Chondrocyte (in vitro differentiated cells): ENCODE results near the gene SLC25A13. TPM values are rescaled to one million over a fixed set of nuclear protein-coding genes. Genes with fewer than 3 reads are reported as not detected.
"Not testable (repeated sequence)": the region's sequence is repeated elsewhere in the genome, so short reads cannot be mapped to it uniquely, and the experiment has no call there.

Source experiments
- DNase-seq: peaks from one replicate; pipeline ENCODE4 v3.0.0; 2021; ENCODE audit warnings: mixed read lengths, low spot score
- H3K27ac Mint-ChIP-seq: one replicate; pipeline ENCODE4 v1.8.0; 2021; ENCODE audit warnings: mild to moderate bottlenecking, moderate library complexity, mixed read lengths; ENCODE audit not compliant: unreplicated experiment
- H3K27me3 Mint-ChIP-seq: 2 replicates; pipeline ENCODE4 v1.8.0; 2021; ENCODE audit warnings: low read depth, mixed read lengths
- H3K36me3 Mint-ChIP-seq: 2 replicates; pipeline ENCODE4 v1.8.0; 2021; ENCODE audit warnings: low read depth, mixed read lengths
- H3K4me1 Mint-ChIP-seq: 2 replicates; pipeline ENCODE4 v1.8.0; 2021; ENCODE audit warnings: low read depth, mild to moderate bottlenecking, mixed read lengths
- H3K4me3 Mint-ChIP-seq: one replicate; pipeline ENCODE4 v1.8.0; 2021; ENCODE audit warnings: mild to moderate bottlenecking, moderate library complexity, mixed read lengths; ENCODE audit not compliant: unreplicated experiment
- H3K9me3 Mint-ChIP-seq: 2 replicates; pipeline ENCODE4 v1.8.0; 2021; ENCODE audit warnings: low read depth, mixed read lengths
- long read RNA-seq: library from polyadenylated mRNA; stranded (forward); transcript quantifications from one replicate; pipeline ENCODE4 v2.0.0, GENCODE V29; 2021
- total RNA-seq: library from RNA; stranded (reverse); gene quantifications from 3 replicates; pipeline ENCODE4 v1.2.1, GENCODE V29; 2021
- TF ChIP-seq, protein P1 (sequence below): fragments of 200-600 bp; sonication (generic); IDR thresholded peaks from 2 replicates; pipeline ENCODE4 v1.5.0; 2021; ENCODE audit warnings: antibody characterized with exemption, mild to moderate bottlenecking, moderate library complexity

SLC25A13 gene
- 25.6 to 33.8 TPM (median 26.6 TPM) in 3 replicates for total RNA-seq
- long read RNA-seq, transcript SLC25A13-201 (18 exons, 3,136 nt): major isoform, 14 of 21 reads
- long read RNA-seq, partial matches to known transcripts: 1 of 21 reads
- long read RNA-seq, other reads (novel, unspliced or antisense): 6 of 21 reads

DNA sequence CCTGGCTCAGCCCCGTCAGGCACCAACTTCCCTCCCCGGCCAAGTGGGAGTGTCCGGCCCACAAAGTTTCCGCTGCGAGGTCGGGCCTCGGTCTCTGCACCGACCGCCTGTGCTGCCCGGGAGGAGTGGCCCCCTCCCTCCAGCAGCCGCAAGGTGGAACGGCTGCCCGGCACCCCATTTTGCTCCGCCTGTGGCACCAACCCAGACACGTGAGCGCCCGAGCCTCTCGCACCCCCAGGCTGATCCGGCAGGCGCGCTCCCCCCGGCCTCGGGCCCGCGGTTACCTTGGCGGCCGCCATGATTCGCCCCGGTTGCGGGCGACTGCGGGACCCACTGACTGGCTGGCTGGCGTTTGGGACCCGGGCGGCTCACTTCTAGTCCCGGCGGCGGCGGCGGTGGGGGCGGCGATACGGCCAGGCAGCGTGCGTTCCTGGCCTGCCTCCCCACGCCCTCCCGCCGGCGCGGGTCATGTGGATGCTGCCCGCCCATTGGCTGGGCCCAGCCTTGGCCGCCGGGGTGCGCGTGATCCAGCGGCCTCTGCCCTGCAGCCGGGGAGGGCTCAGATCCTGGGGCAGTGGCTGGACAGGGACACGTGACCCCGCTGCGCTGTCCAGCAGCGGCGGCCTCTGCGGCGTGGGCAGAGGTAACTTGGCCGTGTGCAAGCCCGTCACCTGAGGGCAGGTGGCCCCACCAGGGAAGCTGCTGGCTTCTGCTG is at the start of gene SLC25A13:
Gene SLC25A13, minus strand, starts transcription at position 441 of the 715 bp plus-strand sequence. Its CDS starts 142 bp downstream, at position 299.
- no peaks in the 10 kb centered on the region for H3K36me3 Mint-ChIP-seq
- peak; percentile 94 for DNase-seq
- peak within 1 kb of the TSS; percentile 93 for H3K4me3 Mint-ChIP-seq
- TF ChIP-seq, protein P1, sequence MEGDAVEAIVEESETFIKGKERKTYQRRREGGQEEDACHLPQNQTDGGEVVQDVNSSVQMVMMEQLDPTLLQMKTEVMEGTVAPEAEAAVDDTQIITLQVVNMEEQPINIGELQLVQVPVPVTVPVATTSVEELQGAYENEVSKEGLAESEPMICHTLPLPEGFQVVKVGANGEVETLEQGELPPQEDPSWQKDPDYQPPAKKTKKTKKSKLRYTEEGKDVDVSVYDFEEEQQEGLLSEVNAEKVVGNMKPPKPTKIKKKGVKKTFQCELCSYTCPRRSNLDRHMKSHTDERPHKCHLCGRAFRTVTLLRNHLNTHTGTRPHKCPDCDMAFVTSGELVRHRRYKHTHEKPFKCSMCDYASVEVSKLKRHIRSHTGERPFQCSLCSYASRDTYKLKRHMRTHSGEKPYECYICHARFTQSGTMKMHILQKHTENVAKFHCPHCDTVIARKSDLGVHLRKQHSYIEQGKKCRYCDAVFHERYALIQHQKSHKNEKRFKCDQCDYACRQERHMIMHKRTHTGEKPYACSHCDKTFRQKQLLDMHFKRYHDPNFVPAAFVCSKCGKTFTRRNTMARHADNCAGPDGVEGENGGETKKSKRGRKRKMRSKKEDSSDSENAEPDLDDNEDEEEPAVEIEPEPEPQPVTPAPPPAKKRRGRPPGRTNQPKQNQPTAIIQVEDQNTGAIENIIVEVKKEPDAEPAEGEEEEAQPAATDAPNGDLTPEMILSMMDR: no peak
- H3K27ac Mint-ChIP-seq: peak within 1 kb of the TSS; percentile 96
- H3K27me3 Mint-ChIP-seq: no peaks in the 10 kb centered on the region
- H3K9me3 Mint-ChIP-seq: peaks cover under 1% of the 10 kb centered on the region
- H3K4me1 Mint-ChIP-seq: peaks cover 28% of the 10 kb centered on the region

DNA sequence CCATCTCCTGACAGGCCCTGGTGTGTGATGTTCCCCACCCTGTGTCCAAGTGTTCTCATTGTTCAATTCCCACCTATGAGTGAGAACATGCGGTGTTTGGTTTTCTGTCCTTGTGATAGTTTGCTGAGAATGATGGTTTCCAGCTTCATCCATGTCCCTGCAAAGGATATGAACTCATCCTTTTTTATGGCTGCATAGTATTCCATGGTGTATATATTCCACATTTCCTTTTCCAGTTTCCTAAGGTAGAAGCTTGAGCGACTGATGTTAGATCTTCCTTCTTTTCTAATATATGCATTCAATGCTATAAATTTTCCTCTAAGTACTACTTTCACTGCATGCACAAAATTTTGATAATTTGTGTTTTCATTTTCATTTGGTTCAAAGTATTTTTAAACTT is 44.0 kb upstream of the SLC25A13 start:
- not testable (repeated sequence) for DNase-seq, H3K27ac Mint-ChIP-seq, H3K36me3 Mint-ChIP-seq, H3K4me1 Mint-ChIP-seq, H3K4me3 Mint-ChIP-seq
- H3K9me3 Mint-ChIP-seq: peaks cover 19% of the 10 kb centered on the region
- peaks cover 10% of the 10 kb centered on the region for H3K27me3 Mint-ChIP-seq

GRCh38 chr7:96361116-96361857 is 39.4 kb upstream of the SLC25A13 start:
- TF ChIP-seq, protein P1: no peak
- no peaks in the 10 kb centered on the region for H3K4me1 Mint-ChIP-seq
- DNase-seq: no peak
- H3K4me3 Mint-ChIP-seq: no peak overlapping the region
- no peaks in the 10 kb centered on the region for H3K36me3 Mint-ChIP-seq
- peaks cover 8% of the 10 kb centered on the region for H3K9me3 Mint-ChIP-seq
- H3K27ac Mint-ChIP-seq: no peak overlapping the region
- peaks cover 3% of the 10 kb centered on the region for H3K27me3 Mint-ChIP-seq

DNA sequence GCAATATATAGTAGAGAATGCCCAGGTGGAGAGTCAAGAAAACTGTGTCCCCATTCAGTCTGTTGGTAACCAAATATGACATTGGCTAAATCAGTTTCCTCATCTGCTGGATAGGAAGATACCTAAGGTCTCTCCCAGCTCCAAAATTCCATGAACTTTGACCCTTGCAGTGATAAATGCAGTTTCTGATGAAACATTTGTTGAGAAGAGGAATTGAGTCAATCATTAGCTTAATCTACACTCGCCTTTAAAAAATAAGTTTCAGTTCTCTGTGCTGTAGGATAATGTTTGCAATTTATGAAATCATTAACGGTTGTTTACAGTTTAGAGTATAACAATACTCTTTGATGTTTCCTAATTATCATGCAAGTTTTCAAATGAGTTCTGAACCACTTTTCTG is 38.0 kb upstream of the SLC25A13 start:
- Mint-ChIP-seq H3K36me3 (no peaks in the 10 kb centered on the region), H3K27ac (no peak overlapping the region), H3K4me1 (no peaks in the 10 kb centered on the region), H3K9me3 (peaks cover 2% of the 10 kb centered on the region), H3K4me3 (no peak overlapping the region), H3K27me3 (peaks cover 5% of the 10 kb centered on the region)
- DNase-seq: no peak
- TF ChIP-seq, protein P1: no peak

DNA sequence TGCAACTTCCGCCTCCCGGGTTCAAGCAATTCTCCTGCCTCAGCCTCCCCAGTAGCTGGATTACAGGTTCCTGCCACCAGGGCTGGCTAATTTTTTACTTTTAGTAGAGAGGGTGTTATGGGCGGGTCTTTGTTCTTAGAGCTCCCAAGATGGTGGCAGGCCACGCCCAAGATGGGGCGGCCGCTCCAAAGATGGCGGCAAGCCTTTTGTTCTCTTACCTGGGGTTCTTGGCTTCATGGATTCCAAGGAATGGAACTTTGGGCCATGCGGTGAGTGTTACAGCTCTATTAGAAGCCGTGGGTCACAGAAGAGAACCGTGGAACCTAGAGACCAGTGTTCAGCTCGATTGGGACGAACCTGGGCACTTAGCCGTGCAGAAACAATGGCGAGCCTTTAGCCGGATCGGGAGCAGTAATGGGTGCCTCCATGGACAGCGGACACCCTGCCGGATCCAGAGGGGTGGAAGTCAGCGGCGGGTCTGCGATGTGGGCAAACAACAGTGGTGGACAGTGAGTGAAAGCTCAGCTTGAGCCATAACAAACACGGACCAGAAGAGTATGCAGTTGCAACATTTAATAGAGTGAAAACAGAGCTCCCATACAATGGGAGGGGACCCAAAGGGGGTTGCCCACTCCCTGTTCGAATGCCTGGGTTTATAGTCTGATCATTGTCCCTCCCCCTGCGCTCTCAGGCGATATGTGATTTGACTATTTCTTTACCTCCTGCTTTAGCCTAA is 36.5 kb upstream of the SLC25A13 start:
- H3K4me1 Mint-ChIP-seq, H3K27me3 Mint-ChIP-seq, H3K27ac Mint-ChIP-seq, H3K36me3 Mint-ChIP-seq, H3K4me3 Mint-ChIP-seq, DNase-seq, H3K9me3 Mint-ChIP-seq: not testable (repeated sequence)
